Activated T-helper 2 cell treated with anti-CD3 and anti-CD28 coated beads, Interferon-gamma antibody, Interleukin-2, Interleukin-4, amounts not matched to agents 10 μg/mL and 5 μg/mL and 100 μg/mL, durations not matched to agents 14 hours and 24 hours and 36 hours (primary cell): ENCODE measurements around the gene NHP2. TPM values are rescaled to one million over a fixed set of nuclear protein-coding genes. Genes with fewer than 3 reads are reported as not detected.

Experiments used
- DNase-seq: peaks from one replicate; pipeline ENCODE4 v3.0.0; 2021; ENCODE audit warnings: low spot score
- H3K27ac Mint-ChIP-seq: one replicate; pipeline ENCODE4 v1.8.0; 2021; ENCODE audit warnings: mixed read lengths
- H3K27me3 Mint-ChIP-seq: one replicate; pipeline ENCODE4 v1.8.0; 2021; ENCODE audit warnings: low read depth, mixed read lengths
- H3K36me3 Mint-ChIP-seq: one replicate; pipeline ENCODE4 v1.8.0; 2021; ENCODE audit warnings: low read depth, mixed read lengths
- H3K4me1 Mint-ChIP-seq: one replicate; pipeline ENCODE4 v1.8.0; 2021; ENCODE audit warnings: low read depth, mixed read lengths
- H3K4me3 Mint-ChIP-seq: one replicate; pipeline ENCODE4 v1.8.0; 2021; ENCODE audit warnings: low read depth, mild to moderate bottlenecking, moderate library complexity, mixed read lengths
- H3K9me3 Mint-ChIP-seq: one replicate; pipeline ENCODE4 v1.8.0; 2021; ENCODE audit warnings: mixed read lengths
- intact Hi-C: fragments of 100-400 bp; cut with micrococcal nuclease; formaldehyde crosslinking; loops from one replicate; pipeline ENCODE4 v1.15.1; 2023
- total RNA-seq: library from RNA; stranded (reverse); gene quantifications from 2 replicates; pipeline ENCODE4 v1.2.3, GENCODE V29; 2022

NHP2 gene
- total RNA-seq, 1 donor from 2014 or later: 228 TPM

DNA sequence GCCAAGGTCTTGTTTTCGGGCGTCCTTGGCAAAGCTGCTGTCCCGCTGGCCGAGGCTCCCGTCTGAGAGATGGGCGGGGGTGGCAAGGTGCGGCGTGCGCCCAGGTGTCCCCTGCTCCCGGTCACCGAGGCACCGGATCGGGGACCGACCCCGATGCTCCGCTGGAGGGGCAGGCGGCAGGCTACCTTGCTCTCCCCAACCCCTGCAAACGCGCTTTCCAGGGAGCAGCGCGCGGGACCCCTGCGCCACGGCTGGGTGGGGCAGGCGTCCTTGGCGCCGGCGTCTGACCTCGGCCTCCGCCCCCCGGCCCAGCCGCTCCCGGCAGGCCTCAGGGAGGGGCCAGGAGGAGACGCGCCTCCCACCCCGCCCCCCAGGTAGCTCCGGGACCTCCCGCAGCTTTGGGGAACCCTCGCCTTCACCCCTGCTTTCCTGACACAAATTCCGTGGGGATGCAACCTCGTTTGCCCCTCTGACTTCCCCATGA is 39.8 kb downstream of the NHP2 start:
- intact Hi-C loops: loop anchor here (1.0 to 5.0 kb wide), 2 partner anchors 17 to 38 kb away; partner anchors contain the start of genes NHP2 and RMND5B
- Mint-ChIP-seq H3K36me3 (no peaks in the 10 kb centered on the region), H3K27me3 (peaks cover 12% of the 10 kb centered on the region), H3K9me3 (peaks cover 5% of the 10 kb centered on the region), H3K4me1 (peaks cover 29% of the 10 kb centered on the region), H3K4me3 (peak overlapping the region; percentile 84), H3K27ac (peak overlapping the region; percentile 39)
- DNase-seq: no peak

DNA sequence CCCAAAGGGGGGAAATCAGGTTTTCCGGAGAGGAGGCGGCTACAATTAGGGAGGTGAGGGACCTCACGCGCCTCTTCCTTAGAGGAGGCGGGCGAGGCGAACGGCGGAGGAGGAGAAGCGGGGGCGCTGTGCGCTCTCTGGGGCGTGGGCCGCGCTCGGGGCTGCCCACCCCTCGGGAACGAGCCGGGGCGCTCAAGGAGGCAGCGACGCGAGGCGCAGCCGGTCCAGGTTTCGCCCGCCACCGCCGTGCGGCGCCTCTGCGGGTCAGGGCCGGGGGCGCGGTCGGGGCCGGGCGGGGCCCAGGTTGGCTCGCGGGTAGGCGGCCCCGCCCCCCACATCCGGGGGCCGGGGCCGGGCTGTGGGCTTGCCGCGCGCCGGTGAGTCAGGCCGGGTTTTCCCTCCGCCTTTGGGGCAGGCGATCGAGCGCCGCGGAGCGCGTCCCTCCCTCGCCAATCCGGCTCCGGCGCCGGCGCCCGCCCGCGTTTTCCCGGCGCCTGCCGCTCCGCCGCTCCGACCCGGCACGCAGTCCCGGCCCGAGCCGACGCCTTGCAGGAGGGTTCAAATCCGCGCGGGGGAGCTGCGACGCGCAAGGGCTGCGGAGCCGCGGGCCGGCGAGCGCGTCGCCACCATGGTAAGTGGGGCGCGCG is 40.4 kb downstream of the NHP2 start, which contains the start of gene N4BP3:
N4BP3 (plus strand) TSS at position 392 of the 647 bp plus-strand sequence. CDS start 6,052 bp downstream, outside the sequence.
- peak within 1 kb of the TSS; percentile 80 for H3K27ac Mint-ChIP-seq

DNA sequence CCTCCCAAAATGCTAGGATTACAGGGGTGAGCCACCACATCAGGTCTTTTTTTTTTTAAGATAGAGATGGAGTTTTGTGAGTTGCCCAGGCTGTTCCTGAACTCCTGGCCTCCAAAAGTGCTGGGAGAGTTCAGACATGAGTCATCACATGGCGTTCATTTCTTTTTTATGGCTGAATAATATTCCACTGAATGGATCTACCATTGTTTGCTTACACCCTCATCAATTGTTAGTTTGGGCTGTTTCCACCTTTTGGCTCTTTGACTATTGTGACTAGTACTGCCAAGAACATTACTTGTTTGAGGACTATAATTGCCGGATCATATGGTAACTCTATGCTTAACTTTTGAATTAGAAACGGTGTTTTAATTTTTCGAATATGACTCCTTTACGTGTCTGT is 41.1 kb downstream of the NHP2 start:
- Mint-ChIP-seq H3K27ac (no peak overlapping the region), H3K4me1 (peaks cover 29% of the 10 kb centered on the region), H3K9me3 (peaks cover 5% of the 10 kb centered on the region), H3K36me3 (no peaks in the 10 kb centered on the region), H3K27me3 (peaks cover 12% of the 10 kb centered on the region), H3K4me3 (peak overlapping the region; percentile 81)
- no peak for DNase-seq
- intact Hi-C loops: loop anchor here (5.0 kb wide), 1 partner anchor 40 kb away; the partner anchor contains the start of gene NHP2

More for the DNA sequence above, 40.4 kb downstream of the NHP2 start, which contains the start of gene N4BP3:
- Mint-ChIP-seq H3K4me3 (peak within 1 kb of the TSS; percentile 84), H3K36me3 (no peaks in the 10 kb centered on the region), H3K27me3 (peaks cover 12% of the 10 kb centered on the region), H3K9me3 (peaks cover 5% of the 10 kb centered on the region), H3K4me1 (peaks cover 29% of the 10 kb centered on the region)
- peak; percentile 83 for DNase-seq
- intact Hi-C loops: loop anchor here (1.0 to 5.0 kb wide), 2 partner anchors 18 to 39 kb away; partner anchors contain the start of genes NHP2 and RMND5B

DNA sequence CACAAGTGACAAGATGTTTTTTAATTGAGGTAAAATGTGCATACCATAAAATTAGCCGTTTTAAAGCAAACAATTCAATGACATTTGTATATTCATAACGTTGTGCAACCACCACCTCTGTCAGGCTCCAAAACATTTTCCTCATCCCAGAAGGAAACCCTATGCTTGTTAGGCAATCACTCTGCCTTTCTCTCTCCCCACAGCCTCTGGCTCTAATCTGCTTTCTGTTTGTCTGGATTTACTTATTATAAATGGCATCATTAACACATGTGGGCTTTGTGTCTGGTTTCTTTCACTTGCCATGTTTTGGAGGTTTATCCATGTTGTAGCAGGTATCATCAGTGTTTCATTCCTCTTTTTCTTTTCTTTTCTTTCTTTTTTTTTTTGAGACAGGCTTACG is 41.8 kb downstream of the NHP2 start:
- Mint-ChIP-seq H3K36me3 (no peaks in the 10 kb centered on the region), H3K27ac (no peak overlapping the region), H3K9me3 (peaks cover 5% of the 10 kb centered on the region), H3K27me3 (peaks cover 12% of the 10 kb centered on the region), H3K4me3 (no peak overlapping the region), H3K4me1 (peaks cover 28% of the 10 kb centered on the region)
- no peak for DNase-seq
- intact Hi-C loops: loop anchor here (5.0 kb wide), 1 partner anchor 40 kb away; the partner anchor contains the start of gene NHP2

DNA sequence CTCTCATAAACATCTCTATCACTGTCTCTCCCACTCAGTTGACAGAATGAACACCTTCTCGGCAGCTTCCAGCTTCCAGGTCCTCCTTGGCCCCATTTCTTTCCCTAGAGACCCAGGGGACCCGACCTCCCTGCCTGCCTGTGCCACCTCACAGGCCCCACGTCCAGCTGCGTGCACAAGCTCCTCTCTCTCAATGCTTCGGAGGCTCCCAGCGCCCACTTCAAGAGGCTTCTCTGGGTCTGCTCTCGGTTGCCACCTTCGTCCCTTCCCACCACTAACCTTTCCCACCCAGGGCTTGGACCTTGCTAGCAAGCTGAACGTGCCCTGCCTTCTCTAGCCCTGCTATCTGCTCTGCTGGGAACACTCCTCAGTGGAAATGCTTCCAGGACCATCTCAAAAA is 43.2 kb downstream of the NHP2 start:
- H3K9me3 Mint-ChIP-seq: peaks cover 5% of the 10 kb centered on the region
- peaks cover 15% of the 10 kb centered on the region for H3K4me1 Mint-ChIP-seq
- no peak for DNase-seq
- H3K36me3 Mint-ChIP-seq: no peaks in the 10 kb centered on the region
- H3K4me3 Mint-ChIP-seq: no peak overlapping the region
- H3K27me3 Mint-ChIP-seq: peaks cover 9% of the 10 kb centered on the region
- intact Hi-C loops: loop anchor here (5.0 kb wide), 1 partner anchor 42 kb away; the partner anchor contains the start of gene NHP2
- H3K27ac Mint-ChIP-seq: no peak overlapping the region

DNA sequence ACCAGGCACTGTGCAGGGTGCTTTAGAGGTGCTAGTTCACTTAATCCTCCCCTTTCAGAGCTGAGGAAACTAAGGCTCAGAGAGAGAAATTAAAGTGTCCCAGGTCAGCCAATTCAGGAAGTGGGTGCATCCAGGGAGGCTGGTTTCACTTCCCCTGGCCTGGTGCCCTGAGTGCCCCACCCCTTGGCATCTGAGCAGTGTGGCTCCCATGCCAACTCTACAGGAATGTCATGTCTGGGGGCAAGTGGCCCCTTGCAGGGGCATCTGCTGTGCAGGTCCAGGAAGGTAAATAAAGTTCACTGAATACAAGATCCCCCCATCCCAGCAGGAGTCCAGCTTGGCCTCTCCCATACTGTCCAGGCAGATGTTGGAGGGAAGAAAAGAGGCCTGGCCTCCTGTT is 44.7 kb downstream of the NHP2 start:
- peaks cover 6% of the 10 kb centered on the region for H3K4me1 Mint-ChIP-seq
- no peaks in the 10 kb centered on the region for H3K36me3 Mint-ChIP-seq
- no peak overlapping the region for H3K4me3 Mint-ChIP-seq
- peaks cover 5% of the 10 kb centered on the region for H3K9me3 Mint-ChIP-seq
- peaks cover 3% of the 10 kb centered on the region for H3K27me3 Mint-ChIP-seq
- no peak overlapping the region for H3K27ac Mint-ChIP-seq
- DNase-seq: no peak
- intact Hi-C loops: no loop called here

DNA sequence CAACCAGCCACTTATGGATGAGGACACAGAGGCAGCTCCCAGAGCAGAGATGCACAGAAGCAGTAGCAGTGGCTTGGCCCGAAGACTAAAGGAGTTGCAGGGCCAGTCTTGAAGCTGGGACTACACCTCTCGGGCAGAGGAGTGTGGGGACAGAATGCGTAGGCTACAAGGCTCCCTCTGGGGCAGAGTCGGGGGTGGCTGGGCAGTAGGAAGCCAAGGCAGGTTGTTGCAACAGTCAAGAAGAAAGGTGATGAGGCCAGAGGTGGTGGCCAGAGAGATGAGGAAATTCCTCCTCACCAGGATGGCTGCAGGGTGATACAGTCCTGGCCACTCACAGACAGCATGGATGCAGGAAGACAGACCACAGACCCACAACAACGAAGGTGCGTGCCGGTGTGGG is 45.2 kb downstream of the NHP2 start:
- no peak overlapping the region for H3K4me3 Mint-ChIP-seq
- H3K36me3 Mint-ChIP-seq: no peaks in the 10 kb centered on the region
- peaks cover 3% of the 10 kb centered on the region for H3K27me3 Mint-ChIP-seq
- H3K9me3 Mint-ChIP-seq: peaks cover 5% of the 10 kb centered on the region
- peaks cover 6% of the 10 kb centered on the region for H3K4me1 Mint-ChIP-seq
- no peak for DNase-seq
- no peak overlapping the region for H3K27ac Mint-ChIP-seq
- intact Hi-C loops: no loop called here

DNA sequence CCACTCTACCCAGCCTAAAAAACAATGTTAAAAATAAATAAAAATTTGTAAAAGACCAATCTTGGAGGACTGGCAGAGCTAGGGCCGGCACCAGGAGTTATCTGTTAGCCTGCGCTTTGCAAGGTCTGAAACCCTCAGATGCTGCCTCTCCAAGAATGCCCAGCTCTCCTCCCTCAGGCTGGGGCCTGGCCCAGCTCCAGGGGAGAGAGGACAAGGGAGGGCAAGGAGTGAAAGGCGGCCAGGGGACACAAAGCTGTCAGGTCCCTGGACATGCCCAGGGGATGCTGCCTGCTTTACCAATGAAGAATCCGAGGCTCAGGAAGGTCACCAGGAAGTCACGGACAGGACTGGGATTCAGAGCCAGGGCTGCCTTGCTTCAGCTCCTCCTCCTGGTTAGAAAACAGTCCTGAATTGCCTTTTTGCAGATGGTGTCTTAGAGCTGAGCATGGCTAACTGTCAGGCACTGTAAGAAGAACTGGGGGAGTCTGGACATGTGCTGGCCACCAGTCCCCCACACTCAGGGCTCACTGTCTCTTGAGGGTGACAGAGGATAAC is 45.9 kb downstream of the NHP2 start:
- DNase-seq: no peak
- intact Hi-C loops: no loop called here
- Mint-ChIP-seq H3K4me3 (no peak overlapping the region), H3K36me3 (no peaks in the 10 kb centered on the region), H3K4me1 (peaks cover 4% of the 10 kb centered on the region), H3K27ac (no peak overlapping the region), H3K9me3 (peaks cover 3% of the 10 kb centered on the region), H3K27me3 (peaks cover 3% of the 10 kb centered on the region)

DNA sequence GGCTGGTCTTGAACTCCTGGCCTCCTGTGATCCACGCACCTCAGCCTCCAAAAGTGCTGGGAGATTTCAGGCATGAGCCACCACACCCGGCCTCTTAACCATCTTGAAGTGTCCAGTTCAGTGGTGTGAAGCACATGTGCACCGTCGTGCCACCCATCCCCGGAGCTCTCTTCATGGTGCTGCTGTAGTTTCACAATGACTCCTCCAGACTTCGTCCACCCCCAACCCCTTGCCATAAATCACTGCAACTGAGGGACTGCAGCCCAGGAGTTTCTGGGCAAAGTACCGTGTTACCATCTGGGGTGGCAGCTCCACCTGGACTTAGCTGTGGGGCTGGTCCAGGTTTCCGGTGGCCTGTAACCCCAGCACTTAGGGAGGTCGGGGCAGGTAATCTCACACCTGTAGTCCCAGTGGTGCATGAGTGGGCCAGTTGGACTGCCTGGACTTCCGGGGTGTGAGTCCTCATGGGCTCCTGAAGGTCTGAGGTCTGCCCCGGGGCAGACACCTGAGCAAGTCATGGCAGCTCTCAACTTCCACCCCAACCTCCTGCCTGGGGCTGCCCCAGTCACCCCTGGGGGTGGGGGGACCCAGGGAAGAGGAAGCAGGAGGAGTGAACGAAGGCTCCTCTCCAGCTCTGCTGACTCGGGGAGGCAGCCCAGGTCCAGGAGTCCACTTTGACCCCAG is 47.0 kb downstream of the NHP2 start:
- Mint-ChIP-seq H3K4me3 (no peak overlapping the region), H3K4me1 (peaks cover 2% of the 10 kb centered on the region), H3K27me3 (no peaks in the 10 kb centered on the region), H3K36me3 (no peaks in the 10 kb centered on the region), H3K27ac (no peak overlapping the region), H3K9me3 (no peaks in the 10 kb centered on the region)
- intact Hi-C loops: no loop called here
- DNase-seq: no peak

DNA sequence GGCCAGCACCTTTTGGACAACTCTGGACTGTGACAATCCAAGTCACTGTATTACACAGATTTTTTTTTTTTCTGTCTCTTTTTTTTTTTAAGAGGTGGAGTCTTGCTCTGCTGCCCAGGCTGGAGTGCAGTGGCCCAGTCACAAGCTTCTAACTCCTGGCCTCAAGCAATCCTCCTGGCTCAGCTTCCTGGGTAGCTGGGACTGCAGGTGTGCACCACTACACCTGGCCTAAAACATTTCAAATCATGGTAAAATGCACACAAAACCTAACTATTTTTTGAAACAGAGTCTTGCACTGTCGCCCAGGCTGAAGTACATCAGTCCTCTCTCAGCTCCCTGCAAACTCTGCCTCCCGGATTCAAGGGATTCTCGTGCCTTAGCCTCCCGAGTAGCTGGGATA is 47.6 kb downstream of the NHP2 start:
- Mint-ChIP-seq H3K27me3 (no peaks in the 10 kb centered on the region), H3K27ac (no peak overlapping the region), H3K4me3 (no peak overlapping the region), H3K36me3 (no peaks in the 10 kb centered on the region), H3K4me1 (peaks cover 2% of the 10 kb centered on the region), H3K9me3 (no peaks in the 10 kb centered on the region)
- intact Hi-C loops: no loop called here
- no peak for DNase-seq

DNA sequence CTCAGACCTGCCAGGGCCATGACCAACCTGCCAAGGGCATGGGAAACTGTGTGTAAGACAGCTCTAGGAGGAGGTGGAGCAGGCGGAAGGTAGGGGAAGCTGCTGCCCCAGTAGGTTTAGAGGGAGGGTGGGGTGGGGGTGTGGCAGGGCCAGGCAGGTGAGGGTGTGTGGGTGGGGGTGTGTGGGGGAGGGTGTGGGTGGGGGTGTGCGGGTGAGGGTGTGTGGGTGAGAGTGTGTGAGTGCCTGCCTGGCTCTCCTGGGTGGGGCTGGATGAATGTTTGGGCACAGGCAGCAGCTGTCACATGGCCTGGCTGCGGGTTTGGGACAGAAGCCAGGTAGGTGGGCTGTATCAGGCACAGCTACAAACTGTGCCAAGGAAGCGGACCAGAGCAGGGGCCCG is 49.2 kb downstream of the NHP2 start:
- Mint-ChIP-seq H3K9me3 (no peaks in the 10 kb centered on the region), H3K36me3 (no peaks in the 10 kb centered on the region), H3K4me3 (no peak overlapping the region), H3K27me3 (no peaks in the 10 kb centered on the region), H3K27ac (no peak overlapping the region), H3K4me1 (peaks cover 2% of the 10 kb centered on the region)
- DNase-seq: no peak
- intact Hi-C loops: no loop called here

DNA sequence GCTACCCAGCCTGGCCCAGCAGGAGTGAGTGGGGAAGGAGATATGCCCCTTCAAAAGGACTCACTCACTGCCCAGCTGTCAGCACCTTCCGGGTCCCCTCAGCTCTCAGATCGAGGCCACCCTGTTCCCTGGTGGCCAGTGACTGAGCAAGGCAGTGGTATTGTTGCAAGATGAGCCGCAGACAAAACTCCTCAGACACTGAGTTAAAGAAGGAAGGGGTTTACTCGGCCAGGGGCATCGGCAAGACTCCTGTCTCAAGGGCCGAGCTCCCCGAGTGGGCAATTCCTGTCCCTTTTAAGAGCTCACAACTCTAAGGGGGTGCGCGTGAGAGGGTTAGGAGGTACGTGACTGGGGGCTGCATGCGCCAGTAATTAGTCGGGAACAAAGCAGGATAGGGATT is 50.1 kb downstream of the NHP2 start:
- Mint-ChIP-seq H3K36me3 (no peaks in the 10 kb centered on the region), H3K27ac (no peak overlapping the region), H3K4me1 (peaks cover 2% of the 10 kb centered on the region), H3K27me3 (no peaks in the 10 kb centered on the region), H3K4me3 (no peak overlapping the region), H3K9me3 (no peaks in the 10 kb centered on the region)
- intact Hi-C loops: no loop called here
- DNase-seq: no peak
